Peyer's patch (tissue), 4 donors: ENCODE measurements around the gene CUBN. TPM values are rescaled to one million over a fixed set of nuclear protein-coding genes. Genes with fewer than 3 reads are reported as not detected.

Experiments
- DNase-seq, 3 donors: peaks; one replicate each; pipeline ENCODE4 v3.0.0-alpha.2; 2017 to 2019
- H3K27ac ChIP-seq, 4 donors: fragments of 200-600 bp; sonication (generic); one replicate each; pipeline ENCODE4 v1.5.1; 2016 to 2019
- H3K27me3 ChIP-seq, 2 donors: fragments of 200-600 bp; sonication (generic); one replicate each; pipeline ENCODE4 v1.5.1; 2019
- H3K36me3 ChIP-seq, 3 donors: fragments of 200-600 bp; sonication (generic); one replicate each; pipeline ENCODE4 v1.5.1; 2016 to 2019
- H3K4me1 ChIP-seq, 4 donors: fragments of 200-600 bp; sonication (generic); one replicate each; pipeline ENCODE4 v1.5.1; 2016 to 2019
- H3K4me3 ChIP-seq, 4 donors: fragments of 200-600 bp; sonication (generic); 1 replicate in 3 of 4; 2 replicates in 1 of 4; pipeline ENCODE4 v1.5.1; 2016 to 2019; ENCODE audit warnings: mild to moderate bottlenecking in 1 of 4
- H3K9me3 ChIP-seq, 4 donors: fragments of 200-600 bp; sonication (generic); one replicate each; pipeline ENCODE4 v1.5.1; 2016 to 2019; ENCODE audit warnings: mild to moderate bottlenecking in 1 of 4
- CTCF ChIP-seq, 6 experiments: fragments of 450-650 bp in 4 of 6; fragments of 200-600 bp in 2 of 6; sonication (generic) in 1 of 6; IDR thresholded peaks; one replicate each; pipeline ENCODE4 v1.5.1; 2017 to 2019; ENCODE audit warnings: antibody characterized with exemption in 6 of 6, mild to moderate bottlenecking in 3 of 6, moderate library complexity in 1 of 6
- POLR2A ChIP-seq, 2 donors: fragments of 450-650 bp; IDR thresholded peaks; one replicate each; pipeline ENCODE4 v1.5.1; 2017; ENCODE audit warnings: antibody characterized with exemption in 2 of 2, mild to moderate bottlenecking in 2 of 2, moderate library complexity in 2 of 2
- total RNA-seq, 4 donors: library from RNA; depleted of rRNA; stranded (reverse); fragments of >200 nt; gene quantifications; one replicate each; pipeline ENCODE4 v1.1.0, GENCODE V29; 2016

Gene CUBN
- total RNA-seq, 4 donors from 2014 or later = 2.5 to 329 (median 126) TPM

- TF ChIP-seq POLR2A (IDR thresholded peaks at IDR 0.05) = no peak
- TF ChIP-seq CTCF (IDR thresholded peaks at IDR 0.05) = no peak
- Histone ChIP-seq H3K4me3 (no peak overlapping the region), H3K4me1 (no peaks in the 10 kb centered on the region), H3K27me3 (no peaks in the 10 kb centered on the region), H3K36me3 (no peaks in the 10 kb centered on the region), H3K27ac (no peak overlapping the region), H3K9me3 (no peaks in the 10 kb centered on the region)
- DNase-seq = no peak
These were observed 72.7 kb downstream of the CUBN start for GRCh38 chr10:17056781-17057428.

- no peak for TF ChIP-seq CTCF (IDR thresholded peaks at IDR 0.05)
- TF ChIP-seq POLR2A (IDR thresholded peaks at IDR 0.05) = no peak
- H3K27me3 ChIP-seq = no peaks in the 10 kb centered on the region
- H3K36me3 ChIP-seq = no peaks in the 10 kb centered on the region
- no peaks in the 10 kb centered on the region for H3K9me3 ChIP-seq
- no peak overlapping the region for H3K4me3 ChIP-seq
- H3K4me1 ChIP-seq = no peaks in the 10 kb centered on the region
- DNase-seq = no peak
- no peak overlapping the region for H3K27ac ChIP-seq
These were observed 76.1 kb downstream of the CUBN start for GRCh38 chr10:17053513-17053912.

GRCh38 chr10:17053061-17053460 is 76.5 kb downstream of the CUBN start:
- Histone ChIP-seq H3K4me1 (no peaks in the 10 kb centered on the region), H3K36me3 (no peaks in the 10 kb centered on the region), H3K9me3 (no peaks in the 10 kb centered on the region), H3K4me3 (no peak overlapping the region), H3K27ac (no peak overlapping the region), H3K27me3 (no peaks in the 10 kb centered on the region)
- TF ChIP-seq POLR2A (IDR thresholded peaks at IDR 0.05) (no peak), CTCF (IDR thresholded peaks at IDR 0.05) (no peak)
- no peak for DNase-seq

GRCh38 chr10:17051851-17052250 is 77.8 kb downstream of the CUBN start:
- Histone ChIP-seq H3K27ac (no peak overlapping the region), H3K36me3 (no peaks in the 10 kb centered on the region), H3K4me1 (no peaks in the 10 kb centered on the region), H3K9me3 (no peaks in the 10 kb centered on the region), H3K4me3 (no peak overlapping the region), H3K27me3 (no peaks in the 10 kb centered on the region)
- no peak for DNase-seq
- TF ChIP-seq CTCF (IDR thresholded peaks at IDR 0.05) (no peak), POLR2A (IDR thresholded peaks at IDR 0.05) (no peak)

GRCh38 chr10:17049195-17049594 is 80.4 kb downstream of the CUBN start:
- H3K36me3 ChIP-seq = no peaks in the 10 kb centered on the region
- no peak for DNase-seq
- H3K9me3 ChIP-seq = no peaks in the 10 kb centered on the region
- H3K27me3 ChIP-seq = no peaks in the 10 kb centered on the region
- no peak overlapping the region for H3K4me3 ChIP-seq
- no peak overlapping the region for H3K27ac ChIP-seq
- H3K4me1 ChIP-seq = no peaks in the 10 kb centered on the region
- TF ChIP-seq CTCF (IDR thresholded peaks at IDR 0.05) (no peak), POLR2A (IDR thresholded peaks at IDR 0.05) (no peak)

- Histone ChIP-seq H3K36me3 (no peaks in the 10 kb centered on the region), H3K4me1 (no peaks in the 10 kb centered on the region), H3K9me3 (no peaks in the 10 kb centered on the region), H3K27me3 (no peaks in the 10 kb centered on the region), H3K27ac (no peak overlapping the region), H3K4me3 (no peak overlapping the region)
- no peak for DNase-seq
- TF ChIP-seq POLR2A (IDR thresholded peaks at IDR 0.05) = no peak
- TF ChIP-seq CTCF (IDR thresholded peaks at IDR 0.05) = no peak
These were observed 81.7 kb downstream of the CUBN start for GRCh38 chr10:17047908-17048307.
